Kidney (tissue), 14 donors: Measurements from ENCODE around the gene DYNLT2B. TPM values are rescaled to one million over a fixed set of nuclear protein-coding genes. Genes with fewer than 3 reads are reported as not detected.
"Not testable (repeated sequence)": the region's sequence is repeated elsewhere in the genome, so short reads cannot be mapped to it uniquely, and the experiment has no call there.

Experiments
- DNase-seq, 5 donors: peaks; one replicate each; pipeline ENCODE4 v3.0.0-alpha.2; 2013 to 2020
- FAIRE-seq: peaks from 2 replicates; lab custom pipeline; 2012; peaks lifted over from hg19 to GRCh38; lab: Jason Lieb, UNC
- H3K27ac ChIP-seq, 2 donors: one replicate each; pipeline ENCODE4 v1.7.0; 2013; ENCODE audit warnings: low read depth in 2 of 2, low read length in 2 of 2, inconsistent platforms in 1 of 2
- H3K27me3 ChIP-seq: one replicate; pipeline ENCODE4 v1.7.1; 2013; ENCODE audit warnings: low read length, inconsistent platforms; ENCODE audit not compliant: control insufficient read depth, insufficient read depth
- H3K36me3 ChIP-seq, 3 donors: one replicate each; pipeline versions ENCODE4 v1.7.0 to v1.7.1; 2013; ENCODE audit warnings: low read length in 3 of 3, control low read depth in 1 of 3, inconsistent platforms in 1 of 3; ENCODE audit not compliant: insufficient read depth in 3 of 3, control insufficient read depth in 2 of 3
- H3K4me1 ChIP-seq, 3 donors: one replicate each; pipeline versions ENCODE4 v1.7.0 to v1.7.1; 2013; ENCODE audit warnings: low read length in 3 of 3, inconsistent platforms in 1 of 3, low read depth in 1 of 3; ENCODE audit not compliant: control insufficient read depth in 2 of 3, insufficient read depth in 2 of 3
- H3K4me3 ChIP-seq, 3 donors: one replicate each; pipeline versions ENCODE4 v1.7.0 to v1.8.1; 2013; ENCODE audit warnings: low read length in 3 of 3, control low read depth in 1 of 3, inconsistent platforms in 1 of 3
- H3K9ac ChIP-seq, 3 donors: one replicate each; pipeline versions ENCODE4 v1.7.0 to v1.7.1; 2013; ENCODE audit warnings: low read length in 3 of 3, control low read depth in 1 of 3, inconsistent platforms in 1 of 3
- H3K9me3 ChIP-seq, 3 donors: one replicate each; pipeline versions ENCODE4 v1.7.0 to v1.7.1; 2013; ENCODE audit warnings: low read length in 3 of 3, control low read depth in 1 of 3, inconsistent platforms in 1 of 3; ENCODE audit not compliant: control insufficient read depth in 2 of 3, insufficient read depth in 1 of 3
- intact Hi-C: fragments of 100-400 bp; cut with DNase I; formaldehyde crosslinking; loops from one replicate; pipeline ENCODE4 v1.11.1; 2022
- polyA plus RNA-seq: library from polyadenylated mRNA; stranded (reverse); fragments of 350-450 nt; fragmentation: Illumina TruSeq; extraction: RNeasy Lipid Tissue Mini Kit (QIAGEN cat#74804); gene quantifications from one replicate; pipeline ENCODE4 v1.2.3, GENCODE V29; 2014; ENCODE audit warnings: low read depth, low replicate concordance; ENCODE audit not compliant: insufficient read depth
- total RNA-seq: library from RNA; stranded (reverse); fragmentation: NEBNext Ultra II Directional; extraction: Animal tissue kit (Norgen Biotek cat#: 25700); gene quantifications from one replicate; pipeline ENCODE4 v1.2.1, GENCODE V29; 2021
- TF ChIP-seq, protein P1 (sequence below): IDR thresholded peaks from 3 replicates; pipeline ENCODE4 v1.5.1; 2012; ENCODE audit warnings: mild to moderate bottlenecking, moderate library complexity, borderline replicate concordance; ENCODE audit not compliant: insufficient read depth; ENCODE audit errors: extremely low read depth
- donor health status: control.
- donor health status: control.
- donor health status: control.
- donor health status: control.
- donor health status: control.
- donor health status: DM: yes; HTN: yes; CAD: no.
- donor health status: Normal renal cell carcinoma (clear cell type).

DYNLT2B gene
- total and polyA plus RNA-seq, 2 donors from 2014 or later = 10.5 to 41.8 TPM

DNA sequence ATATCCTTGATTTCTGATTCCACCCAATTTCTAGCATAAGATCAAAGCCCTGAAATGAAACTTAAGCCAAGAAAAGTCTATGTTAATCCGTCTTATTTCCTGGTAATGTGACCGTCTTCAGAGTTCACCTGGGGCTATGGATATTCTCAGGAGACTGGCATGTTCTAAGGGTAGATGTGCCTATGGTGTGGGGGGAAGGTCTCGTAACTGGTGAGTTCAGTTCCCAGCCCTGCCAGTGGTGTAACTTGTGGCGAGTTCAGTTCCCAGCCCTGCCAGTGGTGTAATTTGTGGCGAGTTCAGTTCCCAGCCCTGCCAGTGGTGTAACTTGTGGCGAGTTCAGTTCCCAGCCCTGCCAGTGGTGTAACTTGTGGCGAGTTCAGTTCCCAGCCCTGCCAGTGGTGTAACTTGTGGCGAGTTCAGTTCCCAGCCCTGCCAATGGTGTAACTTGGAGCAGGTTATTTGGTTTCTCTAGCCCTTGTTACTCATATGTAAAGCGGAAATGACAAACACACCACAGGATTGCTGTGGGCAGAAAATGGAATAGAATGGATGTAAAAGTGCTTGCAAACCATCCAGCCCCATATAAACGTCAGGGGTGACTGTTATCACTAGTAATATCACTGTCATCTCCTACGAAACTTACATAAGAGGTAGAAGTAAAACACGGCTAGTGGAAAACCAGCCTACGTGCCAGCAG, 71.3 kb downstream of the DYNLT2B start:
- Histone ChIP-seq H3K27me3 (no peaks in the 10 kb centered on the region), H3K4me1 (no peaks in the 10 kb centered on the region), H3K27ac (no peak overlapping the region), H3K9ac (no peak overlapping the region), H3K36me3 (peaks cover 3 to 23% (median 7%) of the 10 kb centered on the region in 3 donors), H3K9me3 (no peaks in the 10 kb centered on the region), H3K4me3 (no peak overlapping the region)
- DNase-seq (no peak), FAIRE-seq (no peak)
- TF ChIP-seq, protein P1, sequence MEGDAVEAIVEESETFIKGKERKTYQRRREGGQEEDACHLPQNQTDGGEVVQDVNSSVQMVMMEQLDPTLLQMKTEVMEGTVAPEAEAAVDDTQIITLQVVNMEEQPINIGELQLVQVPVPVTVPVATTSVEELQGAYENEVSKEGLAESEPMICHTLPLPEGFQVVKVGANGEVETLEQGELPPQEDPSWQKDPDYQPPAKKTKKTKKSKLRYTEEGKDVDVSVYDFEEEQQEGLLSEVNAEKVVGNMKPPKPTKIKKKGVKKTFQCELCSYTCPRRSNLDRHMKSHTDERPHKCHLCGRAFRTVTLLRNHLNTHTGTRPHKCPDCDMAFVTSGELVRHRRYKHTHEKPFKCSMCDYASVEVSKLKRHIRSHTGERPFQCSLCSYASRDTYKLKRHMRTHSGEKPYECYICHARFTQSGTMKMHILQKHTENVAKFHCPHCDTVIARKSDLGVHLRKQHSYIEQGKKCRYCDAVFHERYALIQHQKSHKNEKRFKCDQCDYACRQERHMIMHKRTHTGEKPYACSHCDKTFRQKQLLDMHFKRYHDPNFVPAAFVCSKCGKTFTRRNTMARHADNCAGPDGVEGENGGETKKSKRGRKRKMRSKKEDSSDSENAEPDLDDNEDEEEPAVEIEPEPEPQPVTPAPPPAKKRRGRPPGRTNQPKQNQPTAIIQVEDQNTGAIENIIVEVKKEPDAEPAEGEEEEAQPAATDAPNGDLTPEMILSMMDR = no peak
- intact Hi-C loops = no loop called here

- intact Hi-C loops, H3K9me3 ChIP-seq, H3K4me3 ChIP-seq, H3K9ac ChIP-seq, DNase-seq, FAIRE-seq, H3K27me3 ChIP-seq, H3K4me1 ChIP-seq, H3K27ac ChIP-seq: not testable (repeated sequence)
- peaks cover 5 to 38% (median 11%) of the 10 kb centered on the region in 3 donors for H3K36me3 ChIP-seq
These were observed 73.9 kb downstream of the DYNLT2B start for GRCh38 chr3:196244166-196244565.

DNA sequence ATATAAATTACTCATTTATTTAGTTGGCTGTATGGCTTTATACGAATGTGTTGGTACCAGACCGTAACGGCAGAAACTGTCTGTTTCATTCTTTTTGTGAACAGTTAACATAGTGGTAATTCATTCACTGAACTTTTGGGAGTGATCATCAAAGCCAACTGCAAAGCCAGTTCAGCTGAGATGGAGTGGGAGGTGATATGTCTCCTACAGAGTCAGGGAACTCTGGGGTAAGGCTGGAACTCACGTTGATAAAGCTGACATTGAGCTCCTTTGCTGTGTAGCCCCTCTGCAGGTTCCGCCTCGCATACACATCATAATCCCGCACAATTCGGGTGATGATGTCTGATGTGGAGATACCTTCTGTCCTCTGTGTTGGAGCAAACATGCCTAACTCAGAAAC, 76.3 kb downstream of the DYNLT2B start:
- H3K9ac ChIP-seq = no peak overlapping the region
- no peak overlapping the region for H3K27ac ChIP-seq
- no peak for FAIRE-seq
- peaks cover 6 to 44% (median 15%) of the 10 kb centered on the region in 3 donors for H3K36me3 ChIP-seq
- intact Hi-C loops = no loop called here
- TF ChIP-seq, protein P1 = no peak
- H3K4me1 ChIP-seq = no peaks in the 10 kb centered on the region
- H3K4me3 ChIP-seq = no peak overlapping the region
- H3K9me3 ChIP-seq = no peaks in the 10 kb centered on the region
- no peaks in the 10 kb centered on the region for H3K27me3 ChIP-seq
- DNase-seq = no peak

Other genes starting within 250 kb of the DYNLT2B start
- gene TFRC, start 236.2 kb downstream of the DYNLT2B start, total RNA-seq = 61.1 TPM
- 23.7 TPM for gene TFRC, start 236.2 kb downstream of the DYNLT2B start, polyA plus RNA-seq
- 0.57 TPM for gene ZDHHC19, start 106.8 kb downstream of the DYNLT2B start, total RNA-seq
- 0.92 TPM for gene ZDHHC19, start 106.8 kb downstream of the DYNLT2B start, polyA plus RNA-seq
- 0.98 TPM for gene SLC51A, start 101.7 kb downstream of the DYNLT2B start, total RNA-seq
- 6.5 TPM for gene SLC51A, start 101.7 kb downstream of the DYNLT2B start, polyA plus RNA-seq
- gene PCYT1A, start 30.5 kb downstream of the DYNLT2B start, total RNA-seq = 57.6 TPM
- gene PCYT1A, start 30.5 kb downstream of the DYNLT2B start, polyA plus RNA-seq = 19.6 TPM
- gene TM4SF19, start 20.1 kb upstream of the DYNLT2B start, total RNA-seq = 0.50 TPM
- gene TM4SF19, start 20.1 kb upstream of the DYNLT2B start, polyA plus RNA-seq = not detected
- gene UBXN7, start 114.2 kb upstream of the DYNLT2B start, total RNA-seq = 46.9 TPM
- 2.8 TPM for gene UBXN7, start 114.2 kb upstream of the DYNLT2B start, polyA plus RNA-seq
- 19.5 TPM for gene RNF168, start 185.5 kb upstream of the DYNLT2B start, total RNA-seq
- 3.2 TPM for gene RNF168, start 185.5 kb upstream of the DYNLT2B start, polyA plus RNA-seq
- gene SMCO1, start 197.1 kb upstream of the DYNLT2B start, total RNA-seq = not detected
- gene SMCO1, start 197.1 kb upstream of the DYNLT2B start, polyA plus RNA-seq = not detected